Liver (tissue), 3 donors: Measurements from ENCODE around the gene CD300LG.

Experiments used
- GABPA ChIP-seq, 2 donors: IDR thresholded peaks in 1 of 2; conservative IDR thresholded peaks in 1 of 2; 2 replicates each; pipeline ENCODE4 v1.6.1; 2016; ENCODE audit warnings: antibody characterized with exemption in 2 of 2, mild to moderate bottlenecking in 1 of 2, moderate library complexity in 1 of 2
- JUND ChIP-seq, 2 donors: IDR thresholded peaks; 2 replicates each; pipeline ENCODE4 v1.6.1; 2016; ENCODE audit warnings: antibody characterized with exemption in 2 of 2
- NR2F2 ChIP-seq: IDR thresholded peaks from 2 replicates; pipeline ENCODE4 v1.6.1; 2016; ENCODE audit warnings: antibody characterized with exemption
- SP1 ChIP-seq: IDR thresholded peaks from 2 replicates; pipeline ENCODE4 v1.6.1; 2018; ENCODE audit warnings: antibody characterized with exemption, mild to moderate bottlenecking
- TAF1 ChIP-seq: conservative IDR thresholded peaks from 2 replicates; pipeline ENCODE4 v1.6.1; 2016; ENCODE audit warnings: antibody characterized with exemption, mild to moderate bottlenecking
- TF ChIP-seq, protein P1 (sequence below): fragments of 150-350 bp; IDR thresholded peaks from 2 replicates; pipeline ENCODE4 v1.5.1; 2017; ENCODE audit warnings: improper control_type of control experiment, low read depth, low read length; ENCODE audit not compliant: missing input control
- TF ChIP-seq, protein P2 (sequence below): IDR thresholded peaks from 2 replicates; pipeline ENCODE4 v1.6.1; 2016; ENCODE audit warnings: antibody characterized with exemption
- TF ChIP-seq, protein P3 (sequence below): IDR thresholded peaks from 2 replicates; pipeline ENCODE4 v1.6.1; 2016; ENCODE audit warnings: antibody characterized with exemption
- TF ChIP-seq, protein P4 (sequence below): IDR thresholded peaks from 2 replicates; pipeline ENCODE4 v1.6.1; 2016; ENCODE audit warnings: antibody characterized with exemption, mild to moderate bottlenecking
- donor health status: healthy.
- donor health status: healthy.

DNA sequence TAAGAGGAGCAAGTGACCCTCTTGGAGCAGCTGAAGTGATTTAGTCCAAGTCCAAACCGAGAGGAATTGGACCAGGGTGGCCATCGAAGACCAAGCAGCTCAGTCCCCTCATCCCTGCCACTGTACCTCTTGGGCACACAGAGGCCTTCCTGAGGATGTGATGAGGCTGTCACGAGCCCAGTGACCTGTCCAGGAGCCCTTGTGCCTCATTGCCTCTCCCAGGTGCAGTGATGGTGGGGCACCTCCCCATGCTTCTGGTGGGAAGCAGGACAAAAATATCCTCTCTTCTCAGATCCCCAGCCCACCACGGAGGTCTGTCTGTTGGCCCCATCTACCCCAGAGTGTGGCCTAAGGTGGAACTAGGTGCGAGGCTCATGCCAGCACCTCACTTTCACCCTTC, 2.7 kb upstream of the CD300LG start:
- TF ChIP-seq, protein P1, sequence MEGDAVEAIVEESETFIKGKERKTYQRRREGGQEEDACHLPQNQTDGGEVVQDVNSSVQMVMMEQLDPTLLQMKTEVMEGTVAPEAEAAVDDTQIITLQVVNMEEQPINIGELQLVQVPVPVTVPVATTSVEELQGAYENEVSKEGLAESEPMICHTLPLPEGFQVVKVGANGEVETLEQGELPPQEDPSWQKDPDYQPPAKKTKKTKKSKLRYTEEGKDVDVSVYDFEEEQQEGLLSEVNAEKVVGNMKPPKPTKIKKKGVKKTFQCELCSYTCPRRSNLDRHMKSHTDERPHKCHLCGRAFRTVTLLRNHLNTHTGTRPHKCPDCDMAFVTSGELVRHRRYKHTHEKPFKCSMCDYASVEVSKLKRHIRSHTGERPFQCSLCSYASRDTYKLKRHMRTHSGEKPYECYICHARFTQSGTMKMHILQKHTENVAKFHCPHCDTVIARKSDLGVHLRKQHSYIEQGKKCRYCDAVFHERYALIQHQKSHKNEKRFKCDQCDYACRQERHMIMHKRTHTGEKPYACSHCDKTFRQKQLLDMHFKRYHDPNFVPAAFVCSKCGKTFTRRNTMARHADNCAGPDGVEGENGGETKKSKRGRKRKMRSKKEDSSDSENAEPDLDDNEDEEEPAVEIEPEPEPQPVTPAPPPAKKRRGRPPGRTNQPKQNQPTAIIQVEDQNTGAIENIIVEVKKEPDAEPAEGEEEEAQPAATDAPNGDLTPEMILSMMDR, result no peak
- TF ChIP-seq, protein P2, sequence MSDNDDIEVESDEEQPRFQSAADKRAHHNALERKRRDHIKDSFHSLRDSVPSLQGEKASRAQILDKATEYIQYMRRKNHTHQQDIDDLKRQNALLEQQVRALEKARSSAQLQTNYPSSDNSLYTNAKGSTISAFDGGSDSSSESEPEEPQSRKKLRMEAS, result no peak
- TF ChIP-seq TAF1 (no peak), GABPA (IDR thresholded peaks at IDR 0.05 in 1 of 2, conservative IDR thresholded peaks at IDR 0.05 in 1 of 2) (no peak), NR2F2 (no peak), JUND (IDR thresholded peaks at IDR 0.05) (no peak), SP1 (no peak)
- TF ChIP-seq, protein P3, sequence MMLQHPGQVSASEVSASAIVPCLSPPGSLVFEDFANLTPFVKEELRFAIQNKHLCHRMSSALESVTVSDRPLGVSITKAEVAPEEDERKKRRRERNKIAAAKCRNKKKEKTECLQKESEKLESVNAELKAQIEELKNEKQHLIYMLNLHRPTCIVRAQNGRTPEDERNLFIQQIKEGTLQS, result no peak
- TF ChIP-seq, protein P4, sequence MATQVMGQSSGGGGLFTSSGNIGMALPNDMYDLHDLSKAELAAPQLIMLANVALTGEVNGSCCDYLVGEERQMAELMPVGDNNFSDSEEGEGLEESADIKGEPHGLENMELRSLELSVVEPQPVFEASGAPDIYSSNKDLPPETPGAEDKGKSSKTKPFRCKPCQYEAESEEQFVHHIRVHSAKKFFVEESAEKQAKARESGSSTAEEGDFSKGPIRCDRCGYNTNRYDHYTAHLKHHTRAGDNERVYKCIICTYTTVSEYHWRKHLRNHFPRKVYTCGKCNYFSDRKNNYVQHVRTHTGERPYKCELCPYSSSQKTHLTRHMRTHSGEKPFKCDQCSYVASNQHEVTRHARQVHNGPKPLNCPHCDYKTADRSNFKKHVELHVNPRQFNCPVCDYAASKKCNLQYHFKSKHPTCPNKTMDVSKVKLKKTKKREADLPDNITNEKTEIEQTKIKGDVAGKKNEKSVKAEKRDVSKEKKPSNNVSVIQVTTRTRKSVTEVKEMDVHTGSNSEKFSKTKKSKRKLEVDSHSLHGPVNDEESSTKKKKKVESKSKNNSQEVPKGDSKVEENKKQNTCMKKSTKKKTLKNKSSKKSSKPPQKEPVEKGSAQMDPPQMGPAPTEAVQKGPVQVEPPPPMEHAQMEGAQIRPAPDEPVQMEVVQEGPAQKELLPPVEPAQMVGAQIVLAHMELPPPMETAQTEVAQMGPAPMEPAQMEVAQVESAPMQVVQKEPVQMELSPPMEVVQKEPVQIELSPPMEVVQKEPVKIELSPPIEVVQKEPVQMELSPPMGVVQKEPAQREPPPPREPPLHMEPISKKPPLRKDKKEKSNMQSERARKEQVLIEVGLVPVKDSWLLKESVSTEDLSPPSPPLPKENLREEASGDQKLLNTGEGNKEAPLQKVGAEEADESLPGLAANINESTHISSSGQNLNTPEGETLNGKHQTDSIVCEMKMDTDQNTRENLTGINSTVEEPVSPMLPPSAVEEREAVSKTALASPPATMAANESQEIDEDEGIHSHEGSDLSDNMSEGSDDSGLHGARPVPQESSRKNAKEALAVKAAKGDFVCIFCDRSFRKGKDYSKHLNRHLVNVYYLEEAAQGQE, result no peak
